ENCODE measurements around the gene NCOA3. TPM values are rescaled to one million over a fixed set of nuclear protein-coding genes. Genes with fewer than 3 reads are reported as not detected.

The NCOA3 gene
- total and polyA plus RNA-seq, 2 of the 8 experiments (the other 6 are each of a cell fraction or from before 2014, with no cell fraction given), result 7.9 to 24.7 TPM

- TF ChIP-seq CHD7 (IDR thresholded peaks at IDR 0.05; ENCODE audit: insufficient replicate concordance, low read length) (no peak), BCL11A (IDR thresholded peaks at IDR 0.05; ENCODE audit: low read depth in 2 of 2, low read length in 2 of 2) (no peak), BACH1 (IDR thresholded peaks at IDR 0.05; ENCODE audit: low read length) (no peak), POLR2AphosphoS5 (IDR thresholded peaks at IDR 0.05; ENCODE audit: low read depth, low read length) (no peak), USF2 (IDR thresholded peaks at IDR 0.05; ENCODE audit: low read length) (no peak), TAF1 (IDR thresholded peaks at IDR 0.05; ENCODE audit: low read depth, low read length) (no peak), GABPA (IDR thresholded peaks at IDR 0.05; ENCODE audit: borderline replicate concordance, insufficient read depth, low read length) (no peak), ATF3 (IDR thresholded peaks at IDR 0.05; ENCODE audit: insufficient read depth, low read depth, low read length) (no peak), RXRA (IDR thresholded peaks at IDR 0.05; ENCODE audit: insufficient read depth, low read depth, low read length) (no peak), FOSL1 (IDR thresholded peaks at IDR 0.05; ENCODE audit: insufficient read depth, low read depth, low read length) (no peak), JUND (IDR thresholded peaks at IDR 0.05; ENCODE audit: low read length) (no peak)
Measured at GRCh38 chr20:47609001-47609400, 107.3 kb downstream of the NCOA3 start (continued).
